ENCODE results near the gene YY1. TPM values are rescaled to one million over a fixed set of nuclear protein-coding genes. Genes with fewer than 3 reads are reported as not detected.
A peak's percentile ranks its signal among the peaks of the same experiment; 100 is the strongest.
"Not testable (repeated sequence)": the region's sequence is repeated elsewhere in the genome, so short reads cannot be mapped to it uniquely, and the experiment has no call there.

The YY1 gene
- total RNA-seq, 1 donor from 2014 or later: 72.0 TPM

GRCh38 chr14:100224229-100224866, 14.6 kb upstream of the YY1 start:
- Mint-ChIP-seq H3K4me3 (peak overlapping the region; percentile 3), H3K27me3 (ENCODE audit: low read depth) (no peaks in the 10 kb centered on the region), H3K27ac (ENCODE audit: unreplicated experiment) (no peak overlapping the region), H3K9me3 (no peaks in the 10 kb centered on the region), H3K36me3 (ENCODE audit: low read depth) (no peaks in the 10 kb centered on the region), H3K4me1 (peaks cover 4% of the 10 kb centered on the region)
- no peak for DNase-seq (ENCODE audit: low read depth, low spot score)
- no peak for TF ChIP-seq CTCF (conservative IDR thresholded peaks at IDR 0.05)

GRCh38 chr14:100225169-100225568, 13.8 kb upstream of the YY1 start:
- Mint-ChIP-seq H3K36me3 (ENCODE audit: low read depth) (no peaks in the 10 kb centered on the region), H3K27ac (ENCODE audit: unreplicated experiment) (peak overlapping the region; percentile 14), H3K4me1 (peaks cover 6% of the 10 kb centered on the region), H3K9me3 (no peaks in the 10 kb centered on the region), H3K27me3 (ENCODE audit: low read depth) (no peaks in the 10 kb centered on the region), H3K4me3 (no peak overlapping the region)
- TF ChIP-seq CTCF (conservative IDR thresholded peaks at IDR 0.05): no peak
- DNase-seq (ENCODE audit: low read depth, low spot score): no peak

GRCh38 chr14:100230361-100230760, 8.6 kb upstream of the YY1 start:
- Mint-ChIP-seq H3K36me3 (ENCODE audit: low read depth) (no peaks in the 10 kb centered on the region), H3K27me3 (ENCODE audit: low read depth) (no peaks in the 10 kb centered on the region)
- no peak for DNase-seq (ENCODE audit: low read depth, low spot score)

GRCh38 chr14:100234511-100234910, 4.4 kb upstream of the YY1 start:
- H3K36me3 Mint-ChIP-seq (ENCODE audit: low read depth): no peaks in the 10 kb centered on the region
- H3K27ac Mint-ChIP-seq (ENCODE audit: unreplicated experiment): no peak overlapping the region
- H3K4me3 Mint-ChIP-seq: peak overlapping the region; percentile 94
- H3K27me3 Mint-ChIP-seq (ENCODE audit: low read depth): peaks cover 2% of the 10 kb centered on the region
- no peak for DNase-seq (ENCODE audit: low read depth, low spot score)
- H3K4me1 Mint-ChIP-seq: peaks cover 38% of the 10 kb centered on the region
- no peak for TF ChIP-seq CTCF (conservative IDR thresholded peaks at IDR 0.05)
- no peaks in the 10 kb centered on the region for H3K9me3 Mint-ChIP-seq

More at GRCh38 chr14:100230361-100230760, 8.6 kb upstream of the YY1 start:
- no peak overlapping the region for H3K4me3 Mint-ChIP-seq
- no peaks in the 10 kb centered on the region for H3K9me3 Mint-ChIP-seq
- peak overlapping the region; percentile 44 for H3K27ac Mint-ChIP-seq (ENCODE audit: unreplicated experiment)
- peaks cover 16% of the 10 kb centered on the region for H3K4me1 Mint-ChIP-seq
- TF ChIP-seq CTCF (conservative IDR thresholded peaks at IDR 0.05): no peak

GRCh38 chr14:100236271-100236818, 2.6 kb upstream of the YY1 start:
- Mint-ChIP-seq H3K4me3 (peak overlapping the region; percentile 94), H3K4me1 (peaks cover 42% of the 10 kb centered on the region), H3K27ac (ENCODE audit: unreplicated experiment) (peak overlapping the region; percentile 10)
- not testable (repeated sequence) for H3K9me3 Mint-ChIP-seq; H3K27me3 Mint-ChIP-seq (ENCODE audit: low read depth); H3K36me3 Mint-ChIP-seq (ENCODE audit: low read depth); DNase-seq (ENCODE audit: low read depth, low spot score)

GRCh38 chr14:100236881-100237280, 2.1 kb upstream of the YY1 start:
- Mint-ChIP-seq H3K36me3 (ENCODE audit: low read depth) (peaks cover 7% of the 10 kb centered on the region), H3K9me3 (no peaks in the 10 kb centered on the region), H3K4me1 (peaks cover 45% of the 10 kb centered on the region), H3K4me3 (peak overlapping the region; percentile 94), H3K27me3 (ENCODE audit: low read depth) (peaks cover 2% of the 10 kb centered on the region), H3K27ac (ENCODE audit: unreplicated experiment) (peak overlapping the region; percentile 10)
- no peak for TF ChIP-seq CTCF (conservative IDR thresholded peaks at IDR 0.05)
- no peak for DNase-seq (ENCODE audit: low read depth, low spot score)
